ENCODE data around the gene NRDE2.

DNA sequence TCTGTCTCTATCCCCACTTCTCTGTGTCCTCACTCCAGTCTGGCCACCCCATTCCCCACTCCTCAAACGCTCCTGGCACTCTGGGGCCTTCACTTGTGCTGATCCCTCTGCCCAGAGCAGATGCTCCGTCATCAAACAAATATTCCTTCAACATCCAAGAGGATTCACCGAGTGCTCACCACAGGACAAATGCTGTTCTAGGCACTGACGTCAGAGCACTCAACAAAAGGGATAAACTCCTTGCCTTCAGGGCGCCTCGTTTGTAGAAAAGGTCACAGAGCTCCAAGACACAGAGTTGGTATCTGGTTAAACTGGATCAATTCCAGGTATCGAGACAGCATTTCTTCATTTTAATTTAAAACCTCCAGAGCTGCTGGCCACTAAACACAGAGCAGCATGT is 40.0 kb downstream of the NRDE2 start:
- TF ChIP-seq, protein P1, sequence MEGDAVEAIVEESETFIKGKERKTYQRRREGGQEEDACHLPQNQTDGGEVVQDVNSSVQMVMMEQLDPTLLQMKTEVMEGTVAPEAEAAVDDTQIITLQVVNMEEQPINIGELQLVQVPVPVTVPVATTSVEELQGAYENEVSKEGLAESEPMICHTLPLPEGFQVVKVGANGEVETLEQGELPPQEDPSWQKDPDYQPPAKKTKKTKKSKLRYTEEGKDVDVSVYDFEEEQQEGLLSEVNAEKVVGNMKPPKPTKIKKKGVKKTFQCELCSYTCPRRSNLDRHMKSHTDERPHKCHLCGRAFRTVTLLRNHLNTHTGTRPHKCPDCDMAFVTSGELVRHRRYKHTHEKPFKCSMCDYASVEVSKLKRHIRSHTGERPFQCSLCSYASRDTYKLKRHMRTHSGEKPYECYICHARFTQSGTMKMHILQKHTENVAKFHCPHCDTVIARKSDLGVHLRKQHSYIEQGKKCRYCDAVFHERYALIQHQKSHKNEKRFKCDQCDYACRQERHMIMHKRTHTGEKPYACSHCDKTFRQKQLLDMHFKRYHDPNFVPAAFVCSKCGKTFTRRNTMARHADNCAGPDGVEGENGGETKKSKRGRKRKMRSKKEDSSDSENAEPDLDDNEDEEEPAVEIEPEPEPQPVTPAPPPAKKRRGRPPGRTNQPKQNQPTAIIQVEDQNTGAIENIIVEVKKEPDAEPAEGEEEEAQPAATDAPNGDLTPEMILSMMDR (IDR thresholded peaks at IDR 0.05) = no peak
- no peak for TF ChIP-seq POLR2A (IDR thresholded peaks at IDR 0.05)
